Ureter (tissue), 1 donor: ENCODE measurements around the gene SDCCAG8. TPM values are rescaled to one million over a fixed set of nuclear protein-coding genes. Genes with fewer than 3 reads are reported as not detected.

ENCODE experiments used
- DNase-seq: peaks from one replicate; pipeline ENCODE4 v3.0.0-alpha.2; 2020; ENCODE audit warnings: low spot score
- total RNA-seq: library from RNA; stranded (reverse); gene quantifications from one replicate; pipeline ENCODE4 v1.2.4, GENCODE V29; 2023
- donor health status: DM: yes; HTN: yes; CAD: no.

SDCCAG8 gene
- total RNA-seq, 1 donor from 2014 or later, result 54.1 TPM

DNA sequence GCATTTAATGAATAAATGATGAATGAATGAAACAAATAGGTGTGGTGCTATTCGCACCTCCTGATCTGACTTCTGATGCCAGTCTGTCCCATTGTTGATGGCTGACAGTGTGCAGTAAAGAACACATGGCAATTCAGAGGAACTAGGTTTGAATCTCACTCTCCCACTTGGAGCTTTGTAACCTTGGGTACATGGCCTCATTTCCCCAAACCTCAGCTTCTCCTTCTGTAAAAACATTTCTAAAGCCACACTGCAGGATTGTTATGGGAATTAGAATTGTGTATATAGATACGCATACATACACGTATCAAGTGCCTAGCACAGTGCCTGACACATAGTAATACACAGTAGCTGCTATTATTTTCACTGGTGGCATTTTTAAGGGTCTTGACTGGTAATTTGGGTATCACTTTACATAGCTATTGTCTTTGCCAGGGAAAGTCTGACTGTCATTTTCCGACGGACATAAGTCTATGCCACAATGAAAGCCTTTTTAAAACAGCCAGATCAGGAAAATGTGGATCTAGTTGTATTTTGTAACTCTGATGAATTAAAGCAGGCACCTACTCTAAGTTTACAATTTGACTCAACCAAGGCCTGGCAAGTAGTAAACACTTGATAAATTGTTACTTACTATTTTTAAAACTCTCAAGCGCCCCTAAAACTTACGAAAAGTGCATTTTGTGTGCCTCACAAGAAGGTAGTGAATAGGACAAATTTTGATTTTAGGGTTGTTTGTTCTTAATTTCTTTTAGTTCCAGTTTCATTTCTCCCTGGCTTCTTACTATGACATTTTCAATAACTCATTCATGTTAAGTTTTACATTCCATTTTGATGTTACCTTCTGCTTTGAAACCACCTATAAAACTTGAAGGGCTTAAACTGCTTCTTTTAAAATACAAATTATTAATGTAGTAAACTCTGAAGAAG lies 164.4 kb downstream of the SDCCAG8 start:
- DNase-seq, result no peak

DNA sequence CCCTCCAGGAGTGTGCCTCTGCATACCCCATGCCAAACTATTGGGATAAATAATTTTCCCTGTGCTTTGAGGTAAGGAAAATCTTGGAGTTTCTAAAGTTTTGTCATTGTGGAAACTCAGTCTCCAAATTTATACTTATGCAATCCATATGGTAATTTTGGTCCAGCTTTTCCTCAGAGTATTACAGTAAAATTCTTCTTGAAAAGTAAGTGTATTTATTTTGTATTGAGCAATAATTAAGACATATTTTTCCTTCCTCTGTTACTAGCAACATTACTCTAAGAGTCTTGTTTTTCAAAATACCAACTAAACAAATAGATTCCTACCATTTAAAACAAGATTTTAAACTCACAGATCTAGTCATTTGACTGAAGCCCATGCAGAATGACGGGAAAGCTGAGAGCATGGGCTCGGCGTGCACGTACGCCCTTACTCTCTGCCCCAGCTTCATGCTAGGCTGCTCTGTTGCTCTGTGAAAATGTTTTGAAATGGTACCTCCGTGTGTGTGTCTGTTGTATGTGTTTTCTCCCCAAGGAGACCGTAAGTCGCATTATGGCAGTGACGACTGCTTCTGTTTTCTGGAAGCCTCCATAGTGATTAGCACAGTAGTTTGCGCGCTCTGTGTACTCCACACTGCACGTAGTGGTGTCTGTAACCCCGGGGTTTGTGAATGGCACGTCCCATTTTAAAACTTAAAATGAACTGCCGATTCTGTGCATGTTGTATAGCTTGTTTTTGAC lies 165.3 kb downstream of the SDCCAG8 start:
- DNase-seq, result no peak

DNA sequence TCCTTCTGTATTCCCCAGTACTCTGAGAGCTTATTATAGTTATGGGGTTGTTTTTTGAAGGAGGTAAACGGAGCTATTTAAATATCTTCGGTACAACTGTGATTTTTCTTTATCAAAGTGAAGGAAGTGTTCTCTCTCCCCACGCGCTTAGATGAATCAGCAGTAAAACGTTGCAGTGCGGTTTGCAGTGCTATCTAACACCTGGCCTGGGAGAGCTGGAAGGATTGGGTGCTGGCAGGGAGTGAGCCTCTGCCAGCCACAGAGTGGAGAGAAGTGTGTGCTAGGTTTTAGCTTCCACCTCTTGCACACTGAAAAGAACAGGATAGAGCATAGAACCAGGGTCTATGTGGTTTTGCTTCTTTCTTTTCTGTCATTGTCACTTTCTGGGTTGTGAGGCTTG lies 165.9 kb downstream of the SDCCAG8 start:
- DNase-seq, result no peak

DNA sequence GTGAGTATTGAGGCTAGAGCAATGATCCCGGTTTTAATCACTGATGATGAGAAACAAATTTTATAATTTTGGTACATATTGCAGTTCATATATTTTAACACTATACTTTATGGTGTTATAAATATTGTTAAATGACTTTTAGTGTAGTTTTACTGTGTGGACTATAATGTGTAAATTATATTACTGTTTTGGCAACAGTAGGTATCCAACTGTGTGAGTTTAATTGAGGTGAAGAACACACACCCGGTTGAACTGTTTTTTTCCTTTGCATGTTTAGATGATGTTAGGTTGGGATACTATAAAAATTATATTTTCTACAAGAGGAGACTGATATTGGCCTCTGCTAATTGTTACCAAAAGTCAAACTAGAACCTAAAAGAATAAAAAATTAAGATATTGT lies 166.5 kb downstream of the SDCCAG8 start:
- DNase-seq, result no peak

DNA sequence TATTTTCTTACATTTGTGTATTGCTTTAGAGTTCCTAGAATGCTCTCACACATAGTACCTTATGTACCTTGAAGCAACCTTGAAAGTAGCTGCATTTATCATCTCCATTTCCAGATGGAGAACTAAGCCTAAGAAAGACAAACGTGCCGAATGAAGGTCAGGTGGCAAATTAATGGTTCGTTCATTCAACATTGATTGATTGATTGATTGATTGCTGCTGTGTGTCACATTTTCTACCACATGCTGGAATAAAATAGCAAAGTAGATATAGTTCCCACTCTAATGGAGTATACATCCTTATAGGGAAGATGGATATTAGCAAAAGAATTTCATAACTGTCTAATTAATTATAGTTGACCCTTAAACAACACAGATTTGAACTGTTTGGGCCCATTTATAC lies 172.2 kb downstream of the SDCCAG8 start:
- DNase-seq, result no peak

DNA sequence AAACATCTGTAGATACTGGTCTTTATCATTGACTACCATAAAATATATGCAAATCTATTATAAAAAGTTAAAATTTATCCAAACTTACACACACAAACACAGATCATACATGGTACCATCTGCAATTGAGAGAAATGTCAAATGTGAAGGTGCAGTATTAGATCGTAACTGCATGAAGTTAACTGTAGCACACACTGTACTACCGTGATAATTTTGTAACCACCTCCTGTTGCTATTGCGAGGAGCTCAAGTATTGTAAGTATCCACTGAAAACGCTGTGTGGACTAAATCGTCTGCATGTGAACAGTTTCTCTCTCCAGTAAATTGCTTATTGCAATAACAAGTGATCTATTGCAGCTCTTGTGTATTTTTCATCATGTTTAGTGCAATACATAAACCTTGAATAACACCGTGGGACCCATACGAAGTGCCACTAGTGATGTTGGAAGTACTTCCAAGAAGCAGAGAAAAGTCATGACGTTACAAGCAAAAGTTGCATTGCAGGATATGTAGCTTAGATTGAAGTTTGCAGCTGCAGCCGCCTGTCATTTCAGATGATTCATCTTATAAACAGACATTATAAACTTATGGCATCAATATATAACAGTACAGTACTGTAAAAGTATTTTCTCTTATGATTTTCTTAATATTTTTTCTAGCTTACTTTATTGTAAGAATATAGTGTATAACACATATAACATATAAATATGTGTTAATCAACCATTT lies 172.9 kb downstream of the SDCCAG8 start:
- DNase-seq, result no peak

DNA sequence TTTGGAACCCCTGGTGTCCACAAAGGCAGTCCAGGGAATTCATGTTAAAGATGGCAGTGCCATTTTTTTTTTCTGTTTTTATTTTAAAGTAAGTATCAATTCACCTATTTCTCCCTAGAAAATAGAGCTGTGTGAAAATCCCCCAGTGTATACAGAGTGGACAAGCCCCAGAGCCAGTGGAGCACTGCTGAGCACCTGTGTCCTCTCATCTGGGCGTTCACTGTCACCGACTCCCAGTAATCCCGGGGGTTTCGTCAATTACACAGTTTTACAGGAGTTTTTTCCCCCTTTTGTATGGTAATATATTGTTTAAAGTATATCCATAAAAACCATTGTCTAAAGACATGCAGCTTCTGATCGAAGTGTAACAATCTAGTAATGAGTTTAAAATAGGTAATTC lies 175.8 kb downstream of the SDCCAG8 start:
- no peak for DNase-seq

DNA sequence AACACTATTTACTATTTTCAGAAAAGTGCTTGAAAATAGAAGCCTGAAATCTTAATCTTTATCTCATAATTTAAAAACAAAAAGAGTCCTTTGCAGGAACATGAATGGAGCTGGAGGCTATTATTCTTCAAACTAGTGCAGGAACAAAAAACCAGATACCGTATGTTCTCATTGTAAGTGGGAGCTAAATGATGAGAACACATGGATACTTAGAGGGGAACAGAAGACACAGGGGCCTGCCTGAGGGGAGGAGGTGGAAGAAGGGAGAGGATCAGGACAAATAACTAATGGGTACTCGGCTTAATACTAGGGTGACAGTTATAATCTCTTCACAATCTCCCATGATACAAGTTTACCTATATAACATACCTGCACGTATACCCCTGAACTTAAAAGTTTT lies 176.3 kb downstream of the SDCCAG8 start:
- DNase-seq, result no peak

DNA sequence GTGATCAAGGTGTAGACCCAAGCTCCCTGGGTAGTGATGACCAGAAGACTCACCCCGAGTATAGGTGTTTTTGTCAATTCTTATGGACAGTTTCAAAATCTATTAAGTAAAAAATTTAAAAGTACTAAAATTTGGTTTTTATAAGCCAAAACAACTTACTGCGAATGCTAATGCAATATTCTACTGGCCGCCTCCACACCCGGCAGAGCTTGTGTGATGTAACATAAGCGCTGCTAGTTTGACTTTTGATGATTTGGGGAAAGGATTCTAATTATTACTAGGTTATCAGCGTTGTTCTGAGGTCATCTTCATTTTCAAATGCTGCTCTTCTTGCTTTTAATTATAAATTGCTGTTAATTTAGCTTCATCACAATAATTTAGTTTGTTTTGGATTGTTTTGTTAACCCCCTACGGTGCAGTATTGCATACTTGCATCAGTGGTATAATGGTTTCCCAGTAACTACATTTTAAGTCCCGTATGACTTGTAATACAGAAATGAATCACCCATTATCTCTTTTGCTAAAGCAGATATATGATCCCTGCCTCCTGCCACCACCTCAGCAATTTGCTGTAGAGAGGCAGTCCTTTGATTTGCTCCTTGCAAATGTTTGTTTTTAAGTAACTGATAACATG lies 178.0 kb downstream of the SDCCAG8 start:
- DNase-seq, result no peak

DNA sequence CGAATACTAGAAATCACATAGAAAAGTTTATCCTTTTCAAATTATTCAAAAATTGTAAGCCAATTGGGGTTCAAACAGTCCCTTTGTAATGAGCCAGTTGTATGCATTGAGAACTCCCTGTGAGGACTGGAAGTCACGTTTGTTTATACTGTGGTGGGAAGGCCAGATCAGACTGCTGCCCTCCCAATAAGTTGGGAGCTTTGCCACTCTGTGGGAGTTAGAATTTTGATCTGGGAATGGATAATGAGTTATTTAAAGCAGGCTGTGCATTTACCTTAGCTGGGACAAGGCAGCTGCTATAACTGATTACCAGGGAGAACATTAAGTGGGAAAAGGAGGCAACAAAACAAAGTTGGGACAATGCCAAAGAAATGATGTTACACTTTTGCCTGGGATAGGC lies 178.8 kb downstream of the SDCCAG8 start:
- no peak for DNase-seq

DNA sequence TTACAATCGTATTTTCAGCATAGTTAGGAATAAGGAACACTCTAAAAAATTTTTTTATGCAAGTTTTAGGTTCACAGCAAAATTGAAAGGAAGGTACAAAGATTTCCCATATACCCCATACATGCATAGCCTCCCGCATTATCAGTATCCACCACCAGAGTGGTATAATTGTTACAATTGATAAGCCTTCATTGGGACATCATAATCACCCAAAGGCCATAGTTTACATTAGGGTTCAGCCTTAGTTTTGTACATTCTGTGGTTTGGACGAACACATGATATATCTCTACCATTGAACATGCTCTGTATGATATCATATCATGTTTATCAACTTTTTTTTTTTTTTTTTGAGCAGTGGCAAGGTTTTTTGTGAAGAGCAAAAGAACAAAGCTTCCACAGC lies 180.0 kb downstream of the SDCCAG8 start:
- no peak for DNase-seq

DNA sequence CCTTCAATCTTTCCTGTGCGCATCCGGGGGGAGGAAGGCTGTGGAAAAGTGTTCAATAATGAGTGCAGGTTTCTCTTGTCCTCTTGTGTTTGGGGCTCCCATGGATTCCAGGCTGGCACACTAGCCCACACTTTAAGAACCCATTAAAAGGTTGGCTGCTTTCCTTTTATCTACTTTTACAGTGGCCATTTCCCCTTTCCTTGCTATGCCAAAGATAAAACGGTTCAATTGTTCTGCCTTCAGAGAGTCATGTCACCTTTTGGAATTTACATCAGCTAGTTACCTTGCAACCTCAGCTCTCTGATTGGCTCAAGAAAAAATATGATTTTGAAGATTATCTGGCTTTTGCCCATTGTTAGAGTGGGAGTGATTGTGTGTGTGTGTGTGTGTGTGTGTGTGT lies 182.3 kb downstream of the SDCCAG8 start:
- no peak for DNase-seq

DNA sequence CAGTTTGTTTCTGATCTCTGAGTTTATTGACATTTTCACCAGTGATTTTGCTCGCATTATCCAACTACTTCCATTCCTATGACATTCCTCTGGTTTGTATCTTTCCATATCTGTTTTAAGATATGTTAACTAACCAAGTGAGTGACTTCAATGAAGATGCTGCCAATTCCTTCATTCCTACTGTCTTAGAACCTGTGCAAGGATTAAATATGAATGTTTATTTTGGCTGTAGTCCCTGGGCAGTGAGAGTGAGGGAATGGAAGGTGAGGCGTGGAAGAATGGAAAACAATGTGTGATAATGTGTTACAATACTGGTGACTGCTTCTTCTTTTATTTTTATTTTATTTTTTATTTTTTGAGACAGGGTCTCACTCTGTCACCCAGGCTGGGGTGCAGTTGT lies 183.0 kb downstream of the SDCCAG8 start:
- no peak for DNase-seq

DNA sequence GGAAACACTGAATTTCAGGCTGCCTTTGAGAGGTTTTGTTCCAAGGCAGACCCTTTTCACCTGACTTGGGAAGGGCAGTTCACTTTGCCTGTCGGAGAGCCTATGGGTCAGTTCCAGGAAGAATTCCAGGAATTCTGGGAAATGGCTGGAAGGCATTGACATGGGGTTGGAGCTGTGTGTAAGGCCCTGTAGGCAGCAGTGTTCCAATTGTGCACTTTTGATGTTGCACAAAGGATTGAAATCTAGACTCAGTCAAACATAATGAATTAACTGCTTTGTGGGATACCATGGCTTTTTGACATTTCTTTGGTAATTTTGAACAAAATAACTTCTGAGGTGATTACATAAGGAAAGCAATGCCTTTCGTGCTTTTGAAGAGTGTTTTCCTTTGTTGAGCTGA lies 184.6 kb downstream of the SDCCAG8 start:
- no peak for DNase-seq

DNA sequence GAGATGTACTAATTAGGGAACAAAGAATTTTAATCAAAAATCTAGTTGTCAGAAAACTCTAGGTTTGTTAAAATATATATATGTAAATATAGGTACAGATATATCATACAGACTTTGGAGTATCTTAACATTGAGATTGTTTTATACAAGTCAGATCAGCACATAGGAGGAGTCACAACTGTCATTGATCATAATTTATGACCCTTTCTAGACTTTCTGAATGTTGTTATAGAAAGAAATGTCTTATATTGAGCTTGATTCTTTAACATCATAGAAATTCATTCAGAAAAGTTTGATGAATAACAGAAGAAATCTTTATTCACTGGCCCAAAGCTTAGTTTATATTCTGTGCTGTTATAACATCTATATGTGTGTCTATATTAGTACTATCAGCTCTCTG lies 185.8 kb downstream of the SDCCAG8 start:
- DNase-seq, result no peak

DNA sequence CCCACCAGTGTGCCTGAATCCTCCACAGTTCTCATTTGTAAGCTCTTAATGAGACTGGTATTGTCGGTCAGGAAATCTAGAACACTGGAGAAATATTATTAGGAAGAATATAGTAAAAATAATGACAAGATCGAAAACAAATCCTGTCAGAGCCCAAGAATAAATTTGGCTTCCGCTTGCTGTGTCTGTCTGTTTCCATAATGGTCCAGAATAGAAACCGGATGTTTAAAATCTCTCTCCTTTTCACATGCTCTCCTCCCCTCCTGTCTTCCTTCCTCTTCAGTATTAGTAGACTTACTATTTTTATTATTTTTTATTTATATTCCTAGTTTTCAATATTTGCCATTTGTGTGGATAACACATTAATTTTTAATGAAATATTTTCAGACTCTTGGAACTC lies 187.7 kb downstream of the SDCCAG8 start:
- no peak for DNase-seq

DNA sequence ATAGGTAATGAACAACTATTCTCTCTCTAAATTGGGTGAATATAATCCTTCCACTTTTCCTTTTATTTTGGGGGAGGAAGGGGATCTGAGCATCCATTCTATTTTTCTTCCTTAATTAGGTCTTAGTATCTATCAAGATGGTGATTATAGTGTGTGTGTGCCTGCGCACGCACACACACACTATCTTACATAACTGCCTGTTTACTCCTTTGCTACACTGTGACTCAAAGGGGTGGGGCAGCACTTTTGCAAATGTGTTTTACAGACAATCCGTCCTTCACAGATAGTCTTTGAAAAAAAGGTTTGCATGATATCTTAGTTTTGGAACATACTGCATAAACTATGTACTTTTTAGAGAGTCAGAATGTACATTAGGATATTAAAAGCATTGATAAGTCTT lies 191.5 kb downstream of the SDCCAG8 start:
- no peak for DNase-seq

DNA sequence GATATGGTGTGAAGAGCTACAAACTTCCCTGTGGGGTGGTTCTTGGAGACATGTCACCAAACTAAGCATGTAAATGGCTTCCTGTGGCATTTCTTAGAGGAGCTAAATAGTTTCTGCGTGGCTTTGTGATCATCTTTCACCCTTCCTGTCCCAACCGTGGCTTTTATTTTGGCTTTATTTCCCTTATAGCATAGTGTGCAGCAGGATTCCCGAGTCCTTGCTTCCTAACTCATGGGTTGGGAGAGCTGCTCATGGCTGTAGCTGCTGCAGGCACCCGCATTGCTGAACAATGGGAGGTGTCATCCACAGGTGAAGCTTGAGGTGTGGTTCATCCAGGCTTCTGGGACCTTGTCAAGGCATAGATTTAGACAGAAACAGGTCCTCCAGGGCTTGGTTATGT lies 192.0 kb downstream of the SDCCAG8 start:
- DNase-seq, result no peak

DNA sequence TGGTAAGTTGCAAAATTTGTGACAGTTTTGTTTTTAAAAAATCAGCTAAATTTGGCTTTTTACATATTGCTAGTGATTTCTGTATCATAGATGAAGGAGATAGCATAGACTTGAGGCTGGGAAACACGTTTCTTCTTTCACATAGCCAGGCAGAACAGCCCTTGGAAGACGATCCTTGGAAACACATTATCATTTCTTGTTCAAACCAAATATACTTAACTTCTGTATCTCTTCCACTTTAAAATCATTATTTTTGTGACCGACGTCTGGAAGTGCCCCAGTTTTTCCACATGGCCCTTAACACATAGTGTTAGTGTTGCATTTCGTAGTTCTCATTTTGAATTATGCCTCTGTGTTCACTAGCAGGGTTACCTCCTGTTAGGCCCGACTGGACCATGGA lies 193.5 kb downstream of the SDCCAG8 start:
- DNase-seq, result no peak

DNA sequence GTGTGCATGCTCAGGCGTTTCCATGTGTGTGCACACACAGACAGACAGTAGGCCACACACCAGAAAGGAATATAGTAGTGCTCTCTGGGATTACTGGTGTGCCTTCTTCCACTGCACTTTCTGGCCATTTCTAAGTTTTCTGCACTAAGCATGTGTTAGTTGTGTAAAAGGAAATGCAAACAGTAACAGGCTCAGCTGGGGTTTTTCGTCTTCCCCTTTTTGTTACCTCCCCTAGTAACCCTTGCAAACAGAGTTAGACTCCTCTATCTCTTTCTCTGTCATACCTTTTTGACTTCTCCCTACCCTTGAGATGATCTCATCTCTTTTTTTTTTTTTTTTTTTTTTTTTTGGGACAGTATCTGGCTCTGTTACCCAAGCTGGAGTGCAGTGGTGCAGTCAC lies 196.3 kb downstream of the SDCCAG8 start:
- no peak for DNase-seq

DNA sequence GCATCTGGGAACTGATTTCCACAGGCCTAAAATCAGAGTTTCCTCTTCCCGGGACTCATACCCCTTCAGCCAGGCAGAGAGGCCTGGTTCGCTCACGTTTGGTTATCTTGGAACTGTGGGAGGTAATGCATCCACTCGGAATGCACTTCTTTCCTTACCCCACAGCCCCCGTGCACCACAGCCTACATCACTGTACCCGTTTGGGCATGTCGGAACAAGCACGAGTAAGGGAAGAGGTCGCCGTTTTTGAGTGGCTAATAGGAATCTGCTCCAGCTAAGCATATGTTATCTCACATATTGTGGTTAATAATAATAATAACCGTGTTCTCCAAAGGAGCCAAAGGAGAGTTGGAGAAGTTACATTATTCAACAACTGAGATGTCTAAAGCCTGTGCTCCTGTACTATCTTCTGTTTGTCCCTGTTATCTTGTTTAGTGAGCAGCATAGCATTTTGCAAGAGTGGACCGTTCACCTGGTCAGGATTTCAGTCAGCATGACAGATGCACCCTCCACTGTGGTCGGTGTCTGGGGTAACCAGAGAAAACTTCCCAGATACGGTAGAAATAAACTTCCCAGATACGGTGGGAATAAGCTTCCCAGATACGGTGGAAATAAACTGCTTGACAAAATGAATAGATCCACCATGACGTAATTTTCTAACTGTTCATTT lies 198.6 kb downstream of the SDCCAG8 start:
- no peak for DNase-seq
